AG09319 (cell line): Measurements from ENCODE around the gene TPPP3.
"Not testable (repeated sequence)": the region's sequence is repeated elsewhere in the genome, so short reads cannot be mapped to it uniquely, and the experiment has no call there.

Experiments used
- DNase-seq: peaks from one replicate; pipeline ENCODE4 v3.0.0-alpha.2; 2010; ENCODE audit warnings: low read depth; ENCODE audit errors: extremely low read depth
- TF ChIP-seq, protein P1 (sequence below): IDR thresholded peaks from 2 replicates; pipeline ENCODE4 v1.5.1; 2011; ENCODE audit warnings: low read depth, mild to moderate bottlenecking, inconsistent platforms, low read length, moderate library complexity

Gene TPPP3

DNA sequence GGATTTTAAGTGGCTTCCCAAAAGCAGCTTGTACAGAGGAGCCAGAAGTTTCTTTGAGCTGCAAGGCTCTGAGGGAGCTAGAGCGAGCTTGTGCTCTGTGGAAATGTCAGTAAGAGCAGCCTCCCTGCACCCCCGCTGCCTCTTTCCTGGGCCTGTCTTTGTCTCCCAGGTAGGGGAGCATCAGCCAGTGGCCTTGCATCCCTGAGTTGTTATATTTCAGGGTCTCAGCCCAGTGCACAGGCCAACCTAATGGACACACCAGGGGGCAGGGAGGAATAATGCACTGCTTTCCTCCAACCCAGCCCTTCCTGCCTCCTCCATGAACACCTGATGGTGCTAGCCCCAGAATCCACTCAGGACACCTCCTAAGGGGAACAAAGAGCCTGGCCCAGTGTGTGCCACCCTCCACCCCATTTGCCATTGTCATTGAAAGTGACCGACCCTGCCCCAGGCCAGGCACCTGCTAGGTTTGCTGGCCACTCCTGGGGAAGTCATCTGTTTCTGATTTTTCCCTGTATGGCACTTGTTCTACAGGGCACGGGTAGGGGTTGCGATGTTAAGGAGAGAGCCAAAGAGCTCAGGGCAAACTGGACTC is 6.3 kb downstream of the TPPP3 start:
- DNase-seq = no peak
- TF ChIP-seq, protein P1, sequence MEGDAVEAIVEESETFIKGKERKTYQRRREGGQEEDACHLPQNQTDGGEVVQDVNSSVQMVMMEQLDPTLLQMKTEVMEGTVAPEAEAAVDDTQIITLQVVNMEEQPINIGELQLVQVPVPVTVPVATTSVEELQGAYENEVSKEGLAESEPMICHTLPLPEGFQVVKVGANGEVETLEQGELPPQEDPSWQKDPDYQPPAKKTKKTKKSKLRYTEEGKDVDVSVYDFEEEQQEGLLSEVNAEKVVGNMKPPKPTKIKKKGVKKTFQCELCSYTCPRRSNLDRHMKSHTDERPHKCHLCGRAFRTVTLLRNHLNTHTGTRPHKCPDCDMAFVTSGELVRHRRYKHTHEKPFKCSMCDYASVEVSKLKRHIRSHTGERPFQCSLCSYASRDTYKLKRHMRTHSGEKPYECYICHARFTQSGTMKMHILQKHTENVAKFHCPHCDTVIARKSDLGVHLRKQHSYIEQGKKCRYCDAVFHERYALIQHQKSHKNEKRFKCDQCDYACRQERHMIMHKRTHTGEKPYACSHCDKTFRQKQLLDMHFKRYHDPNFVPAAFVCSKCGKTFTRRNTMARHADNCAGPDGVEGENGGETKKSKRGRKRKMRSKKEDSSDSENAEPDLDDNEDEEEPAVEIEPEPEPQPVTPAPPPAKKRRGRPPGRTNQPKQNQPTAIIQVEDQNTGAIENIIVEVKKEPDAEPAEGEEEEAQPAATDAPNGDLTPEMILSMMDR = no peak

DNA sequence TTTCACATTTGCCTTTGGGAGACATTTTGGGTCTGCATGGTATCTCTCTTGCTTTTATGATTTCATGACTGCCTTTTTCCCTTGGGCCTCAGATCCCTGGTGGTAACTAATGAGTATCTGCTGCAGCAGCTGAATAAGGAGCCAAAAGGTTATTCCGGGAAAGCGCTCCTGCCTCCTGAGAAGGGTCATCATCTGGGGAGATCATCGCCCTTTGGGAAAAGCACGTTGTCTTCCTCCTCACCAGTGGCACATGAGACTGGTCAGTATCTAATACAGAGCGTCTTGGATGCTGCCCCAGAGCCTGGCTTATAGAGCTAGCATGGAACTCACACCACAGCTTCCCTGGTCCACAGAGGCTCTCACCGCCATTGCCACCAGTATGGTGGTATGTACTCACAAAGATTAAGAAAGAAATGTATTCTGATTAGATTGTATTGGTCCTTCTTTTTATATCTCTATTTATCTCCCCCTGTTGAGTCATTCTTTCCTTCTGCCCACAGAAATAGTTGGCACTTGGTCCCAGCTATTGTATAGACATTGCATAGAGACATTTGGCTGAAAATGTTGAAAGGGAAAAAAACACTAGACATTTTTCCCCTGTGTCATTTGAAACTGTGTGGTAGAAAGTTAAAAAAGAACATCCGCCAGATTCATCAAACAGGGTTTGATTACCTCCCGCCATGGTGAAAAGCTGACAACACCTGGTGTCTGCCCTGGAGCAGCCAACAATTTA is 8.4 kb downstream of the TPPP3 start:
- DNase-seq = no peak
- TF ChIP-seq, protein P1 = no peak

DNA sequence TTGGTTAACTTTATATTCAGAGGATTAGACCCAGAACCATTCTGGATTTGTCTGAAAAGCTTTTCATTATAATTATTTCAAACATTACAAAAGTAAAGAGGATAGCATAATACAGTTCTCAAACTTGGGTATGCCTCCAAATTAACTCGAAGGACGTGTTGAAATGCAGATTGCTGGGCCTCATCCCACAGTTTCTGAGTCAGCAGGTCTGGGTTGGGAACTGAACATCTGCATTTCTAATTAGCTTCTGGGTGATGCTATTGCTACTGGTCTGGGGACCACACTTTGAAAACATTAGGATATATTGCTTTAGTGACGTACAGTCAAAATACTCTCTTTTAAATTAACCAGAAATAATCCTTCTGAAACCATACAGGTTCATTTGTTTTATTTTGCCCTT is 10.0 kb downstream of the TPPP3 start:
- DNase-seq = no peak
- TF ChIP-seq, protein P1 = no peak

DNA sequence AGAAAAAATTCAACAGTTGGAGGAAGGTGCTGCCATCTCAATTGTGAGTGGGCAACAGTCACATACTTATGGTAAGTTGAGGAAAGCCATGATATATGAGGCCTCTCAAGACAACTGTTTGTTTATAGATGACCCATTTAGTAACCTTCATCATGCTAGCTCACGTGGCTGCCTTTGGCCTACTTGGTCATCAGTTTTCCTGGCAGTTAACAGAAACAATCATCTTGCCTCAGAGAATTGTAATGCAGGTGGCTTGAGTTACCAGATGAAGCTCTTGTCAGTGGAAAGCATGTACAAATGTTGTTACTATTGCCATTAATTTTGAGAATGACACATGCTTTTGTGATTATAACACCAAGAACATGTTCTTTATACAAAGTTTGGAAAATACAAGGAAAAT is 14.7 kb downstream of the TPPP3 start:
- TF ChIP-seq, protein P1 = no peak

DNA sequence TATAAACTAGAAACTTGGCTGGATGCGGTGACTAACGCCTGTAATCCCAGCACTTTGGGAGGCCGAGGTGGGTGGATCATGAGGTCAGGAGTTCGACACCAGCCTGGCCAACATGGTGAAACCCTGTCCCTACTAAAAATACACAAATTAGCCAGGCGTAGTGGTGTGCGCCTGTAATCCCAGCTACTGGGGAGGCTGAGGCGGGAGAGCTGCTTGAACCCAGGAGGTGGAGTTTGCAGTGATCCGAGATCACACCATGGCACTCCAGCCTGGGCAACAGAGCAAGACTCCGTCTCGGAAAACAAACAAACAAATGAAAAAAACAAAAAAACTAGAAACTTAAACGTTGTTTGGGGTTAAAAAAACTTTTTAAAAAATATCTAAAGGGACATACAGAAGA is 17.3 kb downstream of the TPPP3 start:
- not testable (repeated sequence) for DNase-seq

More for the DNA sequence above, 14.7 kb downstream of the TPPP3 start:
- no peak for DNase-seq

DNA sequence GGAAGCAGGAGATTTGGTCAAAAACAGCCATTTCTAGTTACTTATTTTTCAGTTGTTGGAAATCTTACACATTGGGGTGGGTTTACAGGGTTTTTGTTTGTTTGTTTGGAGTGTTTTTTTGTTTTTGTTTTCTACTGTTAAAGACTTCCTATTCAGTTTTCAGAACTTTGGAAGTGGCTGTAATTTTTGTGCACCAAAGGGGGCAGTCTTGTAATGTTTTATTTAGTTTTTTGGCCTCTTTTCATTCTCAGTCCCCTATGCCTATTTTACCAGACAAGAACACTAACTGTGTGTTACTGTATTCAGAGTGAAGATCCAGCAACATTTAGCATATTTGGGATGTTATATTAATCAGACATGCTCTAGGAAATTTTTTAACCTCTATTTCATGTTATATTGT is 20.6 kb downstream of the TPPP3 start:
- TF ChIP-seq, protein P1 = peak; percentile 52
- DNase-seq = peak; percentile 11

DNA sequence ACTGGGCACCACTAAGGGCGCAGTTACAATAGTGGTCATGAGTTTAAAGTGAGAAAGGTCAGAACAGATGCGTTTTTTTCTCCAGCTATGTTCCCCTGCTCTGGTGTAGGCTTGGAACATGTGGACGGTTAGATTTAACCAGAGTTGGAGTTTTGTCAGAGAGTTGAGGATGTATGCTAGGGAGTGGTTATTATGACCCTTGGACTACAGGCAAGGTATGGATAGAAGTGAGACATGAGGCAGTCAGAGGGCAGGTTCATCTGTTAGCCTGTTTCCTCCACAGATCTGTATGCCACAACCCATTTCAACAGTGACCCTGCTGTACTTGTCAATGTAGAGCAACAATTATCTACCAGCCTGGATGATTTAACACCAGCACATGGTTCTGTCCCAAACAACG is 22.6 kb downstream of the TPPP3 start:
- DNase-seq = no peak
- TF ChIP-seq, protein P1 = no peak

DNA sequence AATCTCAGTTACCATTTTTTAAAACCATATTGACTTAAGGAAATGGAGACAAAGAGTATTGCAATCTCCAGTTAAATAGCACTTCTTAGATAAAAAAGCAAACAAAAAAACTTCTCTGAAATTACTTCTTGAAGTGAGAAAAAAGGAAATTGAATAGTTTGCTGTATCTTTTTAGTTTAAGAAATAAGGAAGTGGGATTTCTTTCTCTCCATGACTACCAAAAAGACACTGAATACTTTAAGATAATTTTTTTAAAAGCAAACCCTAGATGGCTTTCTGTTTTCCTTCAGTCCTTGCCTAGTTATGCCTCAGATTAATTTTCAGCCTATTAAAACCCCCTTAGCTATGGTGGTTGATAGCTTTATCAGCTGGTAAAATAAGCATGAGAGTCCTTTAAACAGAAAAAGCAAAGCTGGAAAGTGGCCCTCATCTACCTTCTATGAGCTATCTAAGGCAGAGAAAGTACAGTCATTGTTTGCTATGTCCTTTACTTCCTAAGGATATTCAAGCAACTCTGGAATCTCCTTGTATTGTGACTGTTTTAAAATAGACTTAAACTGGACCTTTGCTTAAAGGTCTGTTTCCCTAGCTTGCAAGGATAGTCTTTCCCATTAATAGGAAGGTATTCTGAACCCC is 28.6 kb downstream of the TPPP3 start:
- TF ChIP-seq, protein P1 = no peak
- DNase-seq = no peak
